Right atrium auricular region (tissue), 2 donors: ENCODE data around the gene ART1. TPM values are rescaled to one million over a fixed set of nuclear protein-coding genes. Genes with fewer than 3 reads are reported as not detected.

Experiments used
- DNase-seq: peaks from one replicate; pipeline ENCODE4 v3.0.0-alpha.2; 2019; ENCODE audit warnings: low spot score
- H3K27ac ChIP-seq, 2 donors: fragments of 200-600 bp; sonication (generic); 1 replicate in 1 of 2; 2 replicates in 1 of 2; pipeline ENCODE4 v1.5.1; 2016 to 2019
- H3K27me3 ChIP-seq, 2 donors: fragments of 200-600 bp; sonication (generic); one replicate each; pipeline versions ENCODE4 v1.5.1 to v1.6.0; 2017 to 2019
- H3K36me3 ChIP-seq: fragments of 200-600 bp; sonication (generic); one replicate; pipeline ENCODE4 v1.5.1; 2016
- H3K4me1 ChIP-seq, 2 donors: fragments of 200-600 bp; sonication (generic); one replicate each; pipeline versions ENCODE4 v1.5.1 to v1.6.0; 2017 to 2019
- H3K4me3 ChIP-seq, 2 donors: fragments of 200-600 bp; sonication (generic); 1 replicate in 1 of 2; 2 replicates in 1 of 2; pipeline ENCODE4 v1.5.1; 2017 to 2019; ENCODE audit warnings: mild to moderate bottlenecking in 1 of 2, moderate library complexity in 1 of 2
- H3K9me3 ChIP-seq, 2 donors: fragments of 200-600 bp; sonication (generic); one replicate each; pipeline ENCODE4 v1.5.1; 2019
- total RNA-seq, 2 donors: library from RNA; depleted of rRNA; stranded (reverse); fragments of >200 nt; gene quantifications; one replicate each; pipeline ENCODE4 v1.1.0, GENCODE V29; 2016
- TF ChIP-seq, protein P1 (sequence below), 2 donors: fragments of 200-600 bp; sonication (generic); IDR thresholded peaks; one replicate each; pipeline ENCODE4 v1.5.1; 2019; ENCODE audit warnings: antibody characterized with exemption in 2 of 2

ART1 gene
- total RNA-seq, 2 donors from 2014 or later = not detected

DNA sequence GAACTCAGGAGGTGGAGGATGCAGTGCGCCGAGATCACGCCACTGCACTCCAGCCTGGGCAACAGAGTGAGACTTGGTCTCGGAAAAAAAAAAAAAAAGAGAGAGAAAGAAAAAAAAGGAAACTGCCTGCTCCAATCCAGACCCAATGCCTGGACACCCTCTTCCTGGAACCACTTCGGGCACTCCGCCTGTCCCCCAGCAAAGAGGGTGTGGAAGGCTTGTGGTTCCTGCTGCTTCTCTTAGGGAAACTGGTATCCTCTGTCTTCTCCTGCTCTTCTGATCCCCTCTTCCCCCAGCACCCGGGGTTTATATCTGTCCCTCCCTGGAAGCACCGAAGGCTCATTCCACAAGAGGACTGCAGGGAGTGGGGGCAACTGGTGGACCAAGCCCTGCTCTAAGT is 13.3 kb downstream of the ART1 start:
- no peaks in the 10 kb centered on the region for H3K4me1 ChIP-seq
- TF ChIP-seq, protein P1, sequence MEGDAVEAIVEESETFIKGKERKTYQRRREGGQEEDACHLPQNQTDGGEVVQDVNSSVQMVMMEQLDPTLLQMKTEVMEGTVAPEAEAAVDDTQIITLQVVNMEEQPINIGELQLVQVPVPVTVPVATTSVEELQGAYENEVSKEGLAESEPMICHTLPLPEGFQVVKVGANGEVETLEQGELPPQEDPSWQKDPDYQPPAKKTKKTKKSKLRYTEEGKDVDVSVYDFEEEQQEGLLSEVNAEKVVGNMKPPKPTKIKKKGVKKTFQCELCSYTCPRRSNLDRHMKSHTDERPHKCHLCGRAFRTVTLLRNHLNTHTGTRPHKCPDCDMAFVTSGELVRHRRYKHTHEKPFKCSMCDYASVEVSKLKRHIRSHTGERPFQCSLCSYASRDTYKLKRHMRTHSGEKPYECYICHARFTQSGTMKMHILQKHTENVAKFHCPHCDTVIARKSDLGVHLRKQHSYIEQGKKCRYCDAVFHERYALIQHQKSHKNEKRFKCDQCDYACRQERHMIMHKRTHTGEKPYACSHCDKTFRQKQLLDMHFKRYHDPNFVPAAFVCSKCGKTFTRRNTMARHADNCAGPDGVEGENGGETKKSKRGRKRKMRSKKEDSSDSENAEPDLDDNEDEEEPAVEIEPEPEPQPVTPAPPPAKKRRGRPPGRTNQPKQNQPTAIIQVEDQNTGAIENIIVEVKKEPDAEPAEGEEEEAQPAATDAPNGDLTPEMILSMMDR (IDR thresholded peaks at IDR 0.05) = no peak
- H3K9me3 ChIP-seq = no peaks in the 10 kb centered on the region
- no peak overlapping the region for H3K27ac ChIP-seq
- no peaks in the 10 kb centered on the region for H3K27me3 ChIP-seq
- no peak overlapping the region for H3K4me3 ChIP-seq
- no peak for DNase-seq
- H3K36me3 ChIP-seq = no peaks in the 10 kb centered on the region

DNA sequence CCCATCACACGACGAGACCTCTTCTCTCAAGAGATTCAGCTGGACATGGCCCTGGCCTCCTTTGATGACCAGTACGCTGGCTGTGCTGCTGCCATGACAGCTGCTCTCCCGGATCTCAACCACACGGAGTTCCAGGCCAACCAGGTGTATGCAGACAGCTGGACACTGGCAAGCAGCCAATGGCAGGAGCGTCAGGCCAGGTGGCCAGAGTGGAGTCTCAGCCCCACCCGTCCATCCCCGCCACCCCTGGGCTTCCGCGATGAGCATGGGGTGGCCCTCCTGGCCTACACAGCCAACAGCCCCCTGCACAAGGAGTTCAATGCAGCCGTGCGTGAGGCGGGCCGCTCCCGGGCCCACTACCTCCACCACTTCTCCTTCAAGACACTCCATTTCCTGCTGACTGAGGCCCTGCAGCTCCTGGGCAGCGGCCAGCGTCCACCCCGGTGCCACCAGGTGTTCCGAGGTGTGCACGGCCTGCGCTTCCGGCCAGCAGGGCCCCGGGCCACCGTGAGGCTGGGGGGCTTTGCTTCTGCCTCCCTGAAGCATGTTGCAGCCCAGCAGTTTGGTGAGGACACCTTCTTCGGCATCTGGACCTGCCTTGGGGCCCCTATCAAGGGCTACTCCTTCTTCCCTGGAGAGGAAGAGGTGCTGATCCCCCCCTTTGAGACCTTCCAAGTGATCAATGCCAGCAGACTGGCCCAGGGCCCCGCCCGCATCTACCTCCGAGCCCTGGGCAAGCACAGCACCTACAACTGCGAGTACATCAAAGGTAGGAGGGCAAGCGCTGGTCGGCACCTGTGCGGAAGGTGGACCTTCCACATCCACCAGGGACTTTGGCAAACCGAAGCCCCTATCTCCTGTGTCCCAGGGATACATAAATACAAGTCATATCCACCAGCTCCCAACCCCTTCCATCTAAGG is 14.9 kb downstream of the ART1 start:
- no peak overlapping the region for H3K4me3 ChIP-seq
- no peak overlapping the region for H3K27ac ChIP-seq
- TF ChIP-seq, protein P1 (IDR thresholded peaks at IDR 0.05) = no peak
- H3K27me3 ChIP-seq = no peaks in the 10 kb centered on the region
- H3K36me3 ChIP-seq = no peaks in the 10 kb centered on the region
- no peak for DNase-seq
- H3K9me3 ChIP-seq = no peaks in the 10 kb centered on the region
- no peaks in the 10 kb centered on the region for H3K4me1 ChIP-seq

DNA sequence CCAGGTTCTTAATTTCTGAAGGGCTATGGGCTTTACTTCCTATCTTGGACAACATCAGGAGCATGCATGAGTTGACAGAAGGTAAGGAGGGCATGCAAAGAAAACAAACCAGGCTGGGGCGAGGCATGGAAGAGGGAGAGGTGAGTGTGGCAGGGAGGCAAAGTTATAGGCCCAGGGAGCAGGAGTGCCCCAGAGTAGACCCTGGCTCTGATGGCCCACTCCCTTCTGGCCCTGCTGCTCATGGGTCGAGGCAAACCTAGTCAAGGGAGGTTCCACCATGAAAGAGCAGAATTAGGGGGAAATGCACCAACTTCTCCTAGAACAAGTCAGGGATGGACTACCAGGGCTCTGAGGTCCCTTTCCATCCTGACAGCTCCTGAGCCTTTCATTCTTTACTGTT is 16.0 kb downstream of the ART1 start:
- no peak overlapping the region for H3K27ac ChIP-seq
- H3K9me3 ChIP-seq = no peaks in the 10 kb centered on the region
- peaks cover 0 to 3% of the 10 kb centered on the region in 2 donors for H3K4me1 ChIP-seq
- no peak for DNase-seq
- TF ChIP-seq, protein P1 (IDR thresholded peaks at IDR 0.05) = no peak
- no peaks in the 10 kb centered on the region for H3K36me3 ChIP-seq
- no peaks in the 10 kb centered on the region for H3K27me3 ChIP-seq
- no peak overlapping the region for H3K4me3 ChIP-seq

DNA sequence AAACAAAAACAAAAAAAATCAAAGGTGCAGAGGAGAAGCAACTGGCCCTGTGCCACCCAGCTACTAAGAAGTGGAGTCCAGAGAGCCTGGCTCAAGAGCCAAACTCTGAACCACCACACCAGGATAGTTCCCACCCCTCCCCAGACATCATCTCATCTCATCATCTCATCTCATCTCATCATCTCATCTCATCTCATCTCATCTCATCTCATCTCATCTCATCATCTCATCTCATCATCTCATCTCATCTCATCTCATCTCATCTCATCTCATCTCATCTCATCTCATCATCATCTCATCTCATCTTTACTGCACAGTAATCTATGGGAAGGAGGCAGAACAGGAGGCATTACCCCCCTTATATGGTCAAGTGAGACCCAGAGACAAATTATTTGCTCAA is 17.9 kb downstream of the ART1 start:
- Histone ChIP-seq H3K4me3 (no peak overlapping the region), H3K27ac (no peak overlapping the region), H3K4me1 (peaks cover 0 to 3% of the 10 kb centered on the region in 2 donors), H3K36me3 (peaks cover 15% of the 10 kb centered on the region), H3K27me3 (no peaks in the 10 kb centered on the region), H3K9me3 (no peaks in the 10 kb centered on the region)
- DNase-seq = no peak
- TF ChIP-seq, protein P1 (IDR thresholded peaks at IDR 0.05) = no peak

DNA sequence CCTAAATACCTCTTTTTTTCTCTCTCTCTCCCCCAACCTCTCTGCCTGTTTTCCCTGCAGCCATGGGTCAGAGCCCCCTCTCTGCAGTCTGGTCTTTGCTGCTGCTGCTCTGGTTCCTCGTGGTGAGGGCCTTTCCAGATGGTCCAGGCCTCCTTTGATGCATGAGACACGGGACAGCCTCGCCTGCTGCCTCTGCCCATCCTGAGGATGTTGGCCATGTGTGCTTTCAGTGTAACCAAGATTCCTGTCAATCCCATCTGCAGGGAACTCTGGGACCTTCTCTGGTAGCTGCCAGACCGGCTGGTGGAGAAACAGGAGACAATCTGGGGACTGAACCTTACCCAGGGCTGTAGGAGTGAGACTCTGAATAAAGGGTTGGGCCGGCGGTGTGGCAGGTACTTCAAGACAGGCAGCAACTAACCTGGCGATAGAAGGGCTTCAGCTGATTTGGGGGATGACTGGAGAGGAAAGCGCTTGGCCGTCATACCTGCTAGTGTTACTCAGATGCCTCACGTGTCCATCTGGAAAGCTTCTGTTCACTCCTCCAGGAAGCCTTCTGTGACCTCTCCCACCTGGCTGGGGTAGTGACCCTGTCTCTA is 19.2 kb downstream of the ART1 start:
- Histone ChIP-seq H3K4me1 (peaks cover 0 to 3% of the 10 kb centered on the region in 2 donors), H3K27ac (no peak overlapping the region), H3K36me3 (peaks cover 15% of the 10 kb centered on the region), H3K4me3 (no peak overlapping the region), H3K9me3 (no peaks in the 10 kb centered on the region), H3K27me3 (no peaks in the 10 kb centered on the region)
- TF ChIP-seq, protein P1 (IDR thresholded peaks at IDR 0.05) = no peak
- no peak for DNase-seq
